GM10248 (cell line): ENCODE measurements around the gene LLCFC1.

ENCODE experiments used
- CTCF ChIA-PET: fragments of 300-600 bp; sonication (Branson Sonifier 250); formaldehyde crosslinking; extraction: SDS; loops from one replicate; lab custom pipeline; 2021; ENCODE audit warnings: antibody characterized with exemption; lab: Yijun Ruan, JAX
- POLR2A ChIA-PET: fragments of 350-650 bp; sonication (Branson Sonifier 250); formaldehyde crosslinking; extraction: SDS; loops from one replicate; lab custom pipeline; 2020; ENCODE audit warnings: antibody characterized with exemption; lab: Yijun Ruan, JAX
- DNase-seq: peaks from one replicate; pipeline ENCODE4 v3.0.0; 2012; ENCODE audit errors: extremely low spot score
- TF ChIP-seq, protein P1 (sequence below): IDR thresholded peaks from 2 replicates; pipeline ENCODE4 v1.5.1; 2012; ENCODE audit warnings: mild to moderate bottlenecking, low read depth; ENCODE audit errors: extremely low read depth, missing control alignments, control extremely low read depth

Gene LLCFC1

DNA sequence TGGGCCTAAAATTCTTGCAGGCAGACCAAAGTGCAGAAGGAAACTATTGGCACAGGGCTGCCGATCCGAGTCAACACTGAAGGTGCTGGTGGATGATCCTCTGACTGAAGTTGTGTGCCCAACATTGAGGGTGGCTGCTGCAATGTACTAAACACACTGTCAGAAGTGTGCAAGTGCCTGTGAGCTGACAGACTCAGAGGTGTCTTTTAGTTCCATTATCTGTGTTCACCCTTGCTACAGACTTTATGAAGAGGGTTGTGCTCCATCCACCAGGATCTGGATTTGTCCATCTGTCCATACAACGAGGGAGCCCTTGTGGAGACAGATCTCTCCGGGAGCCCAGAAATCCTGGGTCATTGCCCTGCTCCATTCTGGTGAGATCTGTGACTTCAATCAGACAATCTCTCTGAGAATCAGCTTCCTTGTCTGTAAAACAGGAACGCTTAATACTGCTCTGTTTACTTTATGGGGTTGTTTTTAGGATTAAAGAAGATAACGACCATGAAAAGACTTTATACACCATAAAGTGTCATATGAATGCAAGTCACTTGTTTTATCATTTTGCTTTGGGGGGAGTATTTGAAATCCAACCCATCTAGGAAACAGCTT, 44.2 kb upstream of the LLCFC1 start:
- ChIA-PET CTCF (interaction anchor here (0.8 to 2.3 kb wide), 9 partner anchors 14 to 320 kb away, joined by 3 to 9 read pairs (median 5); no protein-coding TSS in a partner anchor), POLR2A (no interaction called here)
- DNase-seq, result no peak
- TF ChIP-seq, protein P1, sequence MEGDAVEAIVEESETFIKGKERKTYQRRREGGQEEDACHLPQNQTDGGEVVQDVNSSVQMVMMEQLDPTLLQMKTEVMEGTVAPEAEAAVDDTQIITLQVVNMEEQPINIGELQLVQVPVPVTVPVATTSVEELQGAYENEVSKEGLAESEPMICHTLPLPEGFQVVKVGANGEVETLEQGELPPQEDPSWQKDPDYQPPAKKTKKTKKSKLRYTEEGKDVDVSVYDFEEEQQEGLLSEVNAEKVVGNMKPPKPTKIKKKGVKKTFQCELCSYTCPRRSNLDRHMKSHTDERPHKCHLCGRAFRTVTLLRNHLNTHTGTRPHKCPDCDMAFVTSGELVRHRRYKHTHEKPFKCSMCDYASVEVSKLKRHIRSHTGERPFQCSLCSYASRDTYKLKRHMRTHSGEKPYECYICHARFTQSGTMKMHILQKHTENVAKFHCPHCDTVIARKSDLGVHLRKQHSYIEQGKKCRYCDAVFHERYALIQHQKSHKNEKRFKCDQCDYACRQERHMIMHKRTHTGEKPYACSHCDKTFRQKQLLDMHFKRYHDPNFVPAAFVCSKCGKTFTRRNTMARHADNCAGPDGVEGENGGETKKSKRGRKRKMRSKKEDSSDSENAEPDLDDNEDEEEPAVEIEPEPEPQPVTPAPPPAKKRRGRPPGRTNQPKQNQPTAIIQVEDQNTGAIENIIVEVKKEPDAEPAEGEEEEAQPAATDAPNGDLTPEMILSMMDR, result no peak

DNA sequence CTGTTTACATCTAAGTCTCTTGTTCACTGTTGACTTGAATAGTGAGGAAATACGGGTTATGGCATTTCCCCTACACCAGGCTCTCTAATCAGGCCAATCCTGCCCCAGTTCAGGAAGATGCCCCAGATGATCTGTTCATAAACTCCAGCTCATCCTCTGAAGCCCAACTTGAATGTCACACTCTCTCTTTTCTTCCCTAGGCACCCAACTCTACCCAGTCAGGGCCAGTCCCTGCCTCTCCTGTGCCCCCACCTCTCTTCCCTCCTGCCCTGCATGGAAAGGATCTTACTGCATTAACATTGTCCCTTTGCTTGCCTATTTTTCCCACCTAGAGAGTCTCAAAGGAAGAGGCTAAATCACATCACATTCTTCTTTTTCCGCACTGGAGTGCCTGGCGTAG, 43.1 kb upstream of the LLCFC1 start:
- CTCF ChIA-PET, result interaction anchor here (1.2 to 2.3 kb wide), 3 partner anchors 23 to 35 kb away, joined by 4 to 8 read pairs (median 5); no protein-coding TSS in a partner anchor
- TF ChIP-seq, protein P1, result no peak
- POLR2A ChIA-PET, result no interaction called here
- no peak for DNase-seq

GRCh38 chr7:142896741-142897379, 42.4 kb upstream of the LLCFC1 start:
- ChIA-PET POLR2A (no interaction called here), CTCF (interaction anchor here (1.6 to 2.3 kb wide), 2 partner anchors 24 to 36 kb away, joined by 5 to 8 read pairs; no protein-coding TSS in a partner anchor)
- no peak for DNase-seq
- TF ChIP-seq, protein P1, result no peak

DNA sequence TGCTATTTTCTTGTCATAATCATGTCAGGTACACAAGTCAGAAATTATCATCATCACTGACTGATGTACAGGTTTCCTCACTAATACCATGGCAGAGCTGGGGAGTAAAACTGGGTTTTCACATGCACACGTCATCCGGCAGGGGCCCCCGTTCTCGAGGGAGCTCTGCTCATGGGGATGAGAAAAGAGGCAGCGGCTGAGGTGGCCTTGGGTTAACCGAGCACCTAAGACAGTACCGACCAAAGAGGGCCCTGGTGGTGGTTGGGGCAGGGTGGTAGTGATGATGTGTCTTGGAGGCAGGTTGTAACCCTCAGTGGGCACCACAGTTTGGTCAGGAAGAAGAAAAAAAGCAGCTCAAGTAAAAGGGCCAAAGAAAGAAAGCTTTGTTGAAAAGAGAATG, 41.6 kb upstream of the LLCFC1 start:
- POLR2A ChIA-PET, result no interaction called here
- CTCF ChIA-PET, result interaction anchor here (0.9 to 3.1 kb wide), 3 partner anchors 17 to 318 kb away, joined by 3 to 9 read pairs (median 4); no protein-coding TSS in a partner anchor
- no peak for DNase-seq
- TF ChIP-seq, protein P1, result no peak

- POLR2A ChIA-PET, result no interaction called here
- no peak for DNase-seq
- CTCF ChIA-PET, result interaction anchor here (0.9 to 3.1 kb wide), 4 partner anchors 16 to 317 kb away, joined by 3 to 9 read pairs (median 4); no protein-coding TSS in a partner anchor
- TF ChIP-seq, protein P1, result no peak
Measured at GRCh38 chr7:142898377-142899170, 40.7 kb upstream of the LLCFC1 start.

DNA sequence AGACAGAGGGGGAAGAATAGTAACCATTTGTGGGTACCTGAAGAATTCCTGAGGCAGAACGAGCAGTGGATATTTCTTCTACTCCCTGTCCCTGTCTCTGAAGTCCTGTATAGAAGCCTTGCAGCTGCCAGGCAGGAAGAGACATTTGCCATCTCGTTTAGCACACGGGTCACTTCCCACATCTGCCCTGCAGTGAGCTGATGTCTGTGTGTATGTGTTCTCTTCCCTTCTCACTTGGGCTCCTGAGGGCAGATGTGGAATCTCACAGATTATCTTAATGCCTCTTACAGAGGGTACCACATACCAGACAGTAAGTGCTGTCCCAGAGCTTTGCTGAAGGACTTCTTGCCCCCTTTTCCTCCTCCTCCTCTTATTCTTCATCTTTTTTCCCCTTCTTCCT, 39.6 kb upstream of the LLCFC1 start:
- TF ChIP-seq, protein P1, result no peak
- CTCF ChIA-PET, result interaction anchor here (1.2 to 3.1 kb wide), 2 partner anchors 17 to 19 kb away, joined by 3 to 9 read pairs; no protein-coding TSS in a partner anchor
- POLR2A ChIA-PET, result no interaction called here

More for the DNA sequence above, 39.6 kb upstream of the LLCFC1 start:
- DNase-seq, result no peak
